Type B pancreatic cell (in vitro differentiated cells): ENCODE measurements around the gene CPNE4. TPM values are rescaled to one million over a fixed set of nuclear protein-coding genes. Genes with fewer than 3 reads are reported as not detected.

Experiments
- DNase-seq: peaks from one replicate; pipeline ENCODE4 v3.0.0; 2021; ENCODE audit warnings: mixed read lengths; ENCODE audit not compliant: unreplicated experiment; ENCODE audit errors: extremely low spot score
- H3K27ac Mint-ChIP-seq: 2 replicates; pipeline ENCODE4 v1.8.0; 2021; ENCODE audit warnings: mild to moderate bottlenecking, mixed read lengths
- H3K27me3 Mint-ChIP-seq: 2 replicates; pipeline ENCODE4 v1.8.0; 2021; ENCODE audit warnings: mixed read lengths
- H3K36me3 Mint-ChIP-seq: 2 replicates; pipeline ENCODE4 v1.8.0; 2021; ENCODE audit warnings: mixed read lengths
- H3K4me1 Mint-ChIP-seq: one replicate; pipeline ENCODE4 v1.8.0; 2021; ENCODE audit warnings: mixed read lengths; ENCODE audit not compliant: unreplicated experiment
- H3K4me3 Mint-ChIP-seq: 2 replicates; pipeline ENCODE4 v1.8.0; 2021; ENCODE audit warnings: mild to moderate bottlenecking, mixed read lengths
- H3K9me3 Mint-ChIP-seq: 2 replicates; pipeline ENCODE4 v1.8.0; 2021; ENCODE audit warnings: mixed read lengths
- CTCF ChIP-seq: fragments of 200-600 bp; sonication (generic); conservative IDR thresholded peaks from 2 replicates; pipeline ENCODE4 v1.5.0; 2021; ENCODE audit warnings: antibody characterized with exemption, mild to moderate bottlenecking
- total RNA-seq: library from RNA; stranded (reverse); gene quantifications from 2 replicates; pipeline ENCODE4 v1.2.1, GENCODE V29; 2021; ENCODE audit warnings: low replicate concordance

CPNE4 gene
- total RNA-seq, 1 donor from 2014 or later = 5.2 TPM

- H3K36me3 Mint-ChIP-seq = no peaks in the 10 kb centered on the region
- H3K27me3 Mint-ChIP-seq = peaks cover 11% of the 10 kb centered on the region
- H3K4me3 Mint-ChIP-seq = no peak overlapping the region
- no peak overlapping the region for H3K27ac Mint-ChIP-seq
- no peaks in the 10 kb centered on the region for H3K4me1 Mint-ChIP-seq
- TF ChIP-seq CTCF = no peak
- DNase-seq = no peak
- no peaks in the 10 kb centered on the region for H3K9me3 Mint-ChIP-seq
These were observed 494.7 kb downstream of the CPNE4 start for GRCh38 chr3:131540143-131540542.

- no peaks in the 10 kb centered on the region for H3K9me3 Mint-ChIP-seq
- DNase-seq = no peak
- H3K36me3 Mint-ChIP-seq = no peaks in the 10 kb centered on the region
- H3K27me3 Mint-ChIP-seq = peaks cover 11% of the 10 kb centered on the region
- no peak overlapping the region for H3K27ac Mint-ChIP-seq
- no peaks in the 10 kb centered on the region for H3K4me1 Mint-ChIP-seq
- TF ChIP-seq CTCF = no peak
- no peak overlapping the region for H3K4me3 Mint-ChIP-seq
These were observed 495.8 kb downstream of the CPNE4 start for GRCh38 chr3:131538968-131539367.

GRCh38 chr3:131537531-131537930 lies 497.3 kb downstream of the CPNE4 start:
- no peaks in the 10 kb centered on the region for H3K4me1 Mint-ChIP-seq
- H3K9me3 Mint-ChIP-seq = no peaks in the 10 kb centered on the region
- H3K27ac Mint-ChIP-seq = no peak overlapping the region
- no peak overlapping the region for H3K4me3 Mint-ChIP-seq
- no peaks in the 10 kb centered on the region for H3K36me3 Mint-ChIP-seq
- peaks cover 12% of the 10 kb centered on the region for H3K27me3 Mint-ChIP-seq
- no peak for DNase-seq
- no peak for TF ChIP-seq CTCF

- Mint-ChIP-seq H3K36me3 (no peaks in the 10 kb centered on the region), H3K4me3 (no peak overlapping the region), H3K27ac (no peak overlapping the region), H3K9me3 (no peaks in the 10 kb centered on the region), H3K27me3 (peaks cover 14% of the 10 kb centered on the region), H3K4me1 (no peaks in the 10 kb centered on the region)
- DNase-seq = no peak
- no peak for TF ChIP-seq CTCF
These were observed 499.2 kb downstream of the CPNE4 start for GRCh38 chr3:131535596-131535995.

- H3K27me3 Mint-ChIP-seq = peaks cover 9% of the 10 kb centered on the region
- no peaks in the 10 kb centered on the region for H3K9me3 Mint-ChIP-seq
- H3K36me3 Mint-ChIP-seq = no peaks in the 10 kb centered on the region
- no peak for TF ChIP-seq CTCF
- no peaks in the 10 kb centered on the region for H3K4me1 Mint-ChIP-seq
- no peak for DNase-seq
- H3K4me3 Mint-ChIP-seq = no peak overlapping the region
- H3K27ac Mint-ChIP-seq = no peak overlapping the region
These were observed 499.7 kb downstream of the CPNE4 start for GRCh38 chr3:131535131-131535530.

GRCh38 chr3:131532645-131533044 lies 502.2 kb downstream of the CPNE4 start:
- H3K27ac Mint-ChIP-seq = no peak overlapping the region
- no peaks in the 10 kb centered on the region for H3K4me1 Mint-ChIP-seq
- H3K36me3 Mint-ChIP-seq = no peaks in the 10 kb centered on the region
- TF ChIP-seq CTCF = no peak
- peaks cover 21% of the 10 kb centered on the region for H3K27me3 Mint-ChIP-seq
- no peak overlapping the region for H3K4me3 Mint-ChIP-seq
- H3K9me3 Mint-ChIP-seq = no peaks in the 10 kb centered on the region
- no peak for DNase-seq
